GM04504 (cell line): Measurements from ENCODE around the gene VRK3.

Experiments
- DNase-seq: peaks from one replicate; pipeline ENCODE4 v3.0.0-alpha.2; 2012; ENCODE audit warnings: low read depth

The VRK3 gene

DNA sequence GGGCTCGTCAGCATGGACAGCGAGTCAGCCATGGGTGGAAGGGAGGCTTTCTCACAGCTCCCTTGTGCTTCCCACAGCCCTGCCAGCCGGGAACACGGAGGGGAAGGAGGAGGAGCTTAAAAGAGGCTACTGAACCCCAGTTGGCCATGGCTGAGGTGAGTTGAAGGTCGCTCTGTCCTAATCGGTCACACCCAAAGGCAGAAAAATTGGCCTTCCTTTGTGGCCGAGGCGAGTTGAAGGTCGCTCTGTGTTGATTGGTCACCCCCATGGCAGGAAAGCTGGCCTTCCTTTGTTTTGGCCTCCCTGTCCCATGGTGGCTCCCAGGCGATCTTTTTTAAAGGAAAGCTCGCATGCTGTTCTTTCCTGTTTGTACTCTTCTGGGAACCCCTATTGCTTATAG, 5.8 kb upstream of the VRK3 start:
- no peak for DNase-seq

DNA sequence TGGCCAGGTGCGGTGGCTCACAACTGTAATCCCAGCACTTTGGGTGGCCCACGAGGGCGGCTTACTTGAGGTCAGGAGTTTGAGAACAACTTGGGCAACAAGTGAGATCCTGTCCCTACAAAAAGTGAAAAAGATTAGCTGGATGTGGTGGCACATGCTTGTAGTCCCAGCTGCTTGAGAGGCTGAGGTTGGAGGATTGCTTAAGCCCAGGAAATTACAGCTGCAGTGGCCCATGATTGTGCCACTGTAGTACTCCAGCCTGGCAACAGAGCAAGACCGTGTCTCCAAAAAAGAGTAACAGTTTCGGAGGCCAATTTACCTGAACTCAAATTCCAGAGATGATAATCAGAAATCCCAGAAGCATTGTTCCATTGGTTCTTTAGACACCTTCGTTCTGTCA, 5.1 kb upstream of the VRK3 start:
- DNase-seq: no peak

DNA sequence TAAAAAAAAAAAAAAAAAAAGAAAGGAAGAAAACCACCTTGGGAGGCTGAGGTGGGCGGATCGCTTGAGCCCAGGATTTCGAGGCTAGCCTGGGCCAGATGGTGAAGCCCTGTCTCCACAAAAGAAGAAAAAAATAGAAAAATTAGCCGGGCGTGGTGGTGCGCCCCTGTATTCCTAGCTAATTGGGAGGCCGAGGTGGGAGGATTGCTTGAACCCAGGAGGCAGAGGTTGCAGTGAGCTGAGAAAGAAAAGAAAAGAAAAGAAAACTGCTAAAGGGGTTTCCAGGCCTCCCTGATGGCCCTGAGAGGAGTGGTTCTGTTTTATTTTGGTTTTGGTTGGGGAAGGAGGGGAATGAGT, 1.4 kb upstream of the VRK3 start:
- DNase-seq: no peak

DNA sequence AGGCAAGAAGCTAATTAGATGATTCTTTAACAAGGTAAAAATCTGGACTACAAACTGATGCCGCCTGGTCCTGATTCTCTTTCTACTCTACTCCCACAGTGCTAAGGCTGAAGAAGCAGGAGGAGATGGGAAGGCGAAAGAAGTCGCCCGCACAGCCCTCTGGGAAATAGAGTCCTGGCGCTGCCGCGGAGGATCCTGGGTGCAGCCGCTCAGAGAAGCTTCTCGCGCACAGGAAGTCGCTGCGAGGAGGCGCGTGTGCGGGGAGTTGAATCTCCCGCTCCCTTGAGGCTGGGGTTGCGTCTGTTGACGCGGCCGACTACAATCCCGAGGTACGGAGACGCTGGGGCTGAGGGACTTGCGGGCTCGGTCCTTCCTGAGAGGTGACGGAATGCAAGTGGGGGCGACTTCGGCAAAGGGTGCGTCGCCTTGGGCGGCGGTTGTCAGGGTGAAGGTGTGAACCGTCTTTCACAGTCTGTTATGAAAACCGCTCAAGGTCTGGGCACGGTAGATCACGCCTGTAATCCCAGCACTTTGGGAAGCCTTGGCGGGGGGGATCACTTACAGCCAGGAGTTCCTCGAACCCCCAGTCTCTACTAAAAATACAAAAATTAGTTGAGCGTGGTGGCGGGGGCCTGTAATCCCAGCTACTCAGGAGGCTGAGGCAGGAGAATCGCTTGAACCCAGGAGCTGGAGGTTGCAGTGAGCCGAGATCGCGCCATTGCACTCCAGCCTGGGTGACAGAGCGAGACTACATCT, 800 bp upstream of the VRK3 start, which contains the start of gene ZNF473:
Gene ZNF473, plus strand, starts transcription at position 212 of the 756 bp plus-strand sequence. CDS start 5,078 bp downstream, outside the sequence.
- DNase-seq: peak; percentile 93

DNA sequence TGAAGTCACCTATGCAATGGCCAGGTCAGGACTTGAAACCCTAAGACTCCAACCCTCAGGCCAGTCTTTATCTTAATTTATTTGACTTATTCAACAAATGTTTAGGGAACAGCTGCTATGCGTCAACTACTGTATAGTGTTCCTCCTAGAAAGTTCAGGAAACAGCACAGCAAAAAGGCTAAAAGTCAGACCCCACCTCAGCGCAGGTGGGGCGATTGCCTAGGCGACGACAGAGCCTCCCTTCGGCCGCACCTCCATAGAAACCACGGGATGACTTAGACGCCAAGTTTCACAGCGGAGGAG, 502 bp downstream of the VRK3 start:
- no peak for DNase-seq

DNA sequence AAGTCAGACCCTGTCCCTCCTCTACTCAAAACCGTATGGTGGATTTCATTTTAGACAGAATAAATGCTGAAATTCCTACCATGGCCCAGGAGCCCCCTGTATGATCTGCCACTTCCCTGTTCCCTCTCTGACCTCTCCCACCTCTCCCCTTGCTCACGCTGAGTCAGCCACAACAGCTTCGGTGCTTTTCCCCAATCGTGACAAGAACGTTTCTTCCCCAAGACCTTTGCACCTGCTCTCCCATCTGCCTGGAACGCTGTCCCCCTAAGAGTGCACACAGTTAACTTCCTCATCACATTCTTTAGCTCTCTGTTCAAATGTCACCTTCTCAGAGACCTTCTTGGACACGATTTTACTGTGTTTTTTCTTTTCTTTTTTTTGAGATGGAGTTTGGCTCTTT, 2.3 kb downstream of the VRK3 start:
- no peak for DNase-seq

DNA sequence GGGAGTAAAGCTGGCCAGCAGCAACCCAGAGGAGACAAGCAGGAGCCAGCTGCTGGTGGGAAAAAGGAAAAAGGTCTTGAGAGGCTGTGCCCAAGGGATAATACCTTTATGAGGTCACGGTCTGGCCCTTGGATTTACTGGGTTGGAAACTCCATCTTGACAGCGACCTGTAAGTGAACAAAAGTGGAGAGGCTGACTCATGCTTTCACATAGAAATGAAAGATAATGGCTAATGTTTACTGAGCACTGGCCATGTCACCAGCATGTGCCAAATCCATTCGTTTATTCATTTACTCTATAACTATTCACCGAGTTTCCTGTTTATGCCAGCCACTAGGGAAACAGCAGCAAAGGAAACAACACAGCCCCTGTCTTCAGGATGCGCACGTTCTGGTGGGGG, 4.7 kb downstream of the VRK3 start:
- DNase-seq: no peak

DNA sequence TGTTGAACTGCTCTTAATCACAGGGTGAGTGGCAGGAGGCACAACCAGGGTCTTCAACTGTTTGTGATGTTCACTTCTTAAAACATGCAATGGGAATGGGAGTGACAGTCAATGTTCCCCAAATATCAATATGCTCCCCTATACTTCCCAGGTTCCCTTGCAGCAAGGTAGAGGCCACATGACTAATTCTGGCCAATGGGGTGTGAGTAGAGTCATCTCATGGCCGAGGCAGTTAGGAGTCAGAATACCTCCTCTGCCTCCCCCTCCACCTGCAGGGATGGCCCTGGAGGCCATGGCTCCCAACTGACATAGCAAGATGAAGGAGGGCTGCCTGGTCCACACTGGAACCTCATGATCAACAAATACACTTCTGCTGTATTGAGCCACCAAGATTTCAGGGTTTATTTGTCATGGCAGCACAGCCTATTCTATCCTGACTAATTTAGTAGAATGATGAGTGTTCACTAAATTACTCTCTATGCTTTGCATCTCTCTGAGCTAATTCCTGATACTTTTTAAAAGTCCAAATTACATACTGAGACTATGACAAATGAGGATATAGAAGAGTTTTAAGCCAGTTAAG, 8.9 kb downstream of the VRK3 start:
- no peak for DNase-seq

DNA sequence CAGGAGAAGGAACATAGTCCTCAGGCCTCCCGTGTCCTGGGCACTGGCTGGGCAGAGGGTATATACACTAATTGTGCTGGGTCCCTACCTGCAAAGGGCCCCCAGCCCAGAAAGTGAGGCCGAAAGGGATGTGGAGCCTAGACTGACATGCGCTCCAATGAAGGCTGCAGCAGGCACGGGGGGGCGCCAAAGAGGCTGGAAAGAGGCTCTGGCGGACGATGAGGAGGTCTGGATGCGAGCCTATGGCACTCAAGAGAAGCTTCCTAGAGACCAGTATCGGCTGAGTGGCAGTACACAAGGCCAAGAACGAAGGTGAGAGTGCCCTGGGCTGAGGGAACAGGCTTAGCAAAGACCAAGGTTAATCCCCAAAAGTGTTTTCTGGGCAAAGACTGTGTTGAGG, 16.6 kb downstream of the VRK3 start:
- no peak for DNase-seq

DNA sequence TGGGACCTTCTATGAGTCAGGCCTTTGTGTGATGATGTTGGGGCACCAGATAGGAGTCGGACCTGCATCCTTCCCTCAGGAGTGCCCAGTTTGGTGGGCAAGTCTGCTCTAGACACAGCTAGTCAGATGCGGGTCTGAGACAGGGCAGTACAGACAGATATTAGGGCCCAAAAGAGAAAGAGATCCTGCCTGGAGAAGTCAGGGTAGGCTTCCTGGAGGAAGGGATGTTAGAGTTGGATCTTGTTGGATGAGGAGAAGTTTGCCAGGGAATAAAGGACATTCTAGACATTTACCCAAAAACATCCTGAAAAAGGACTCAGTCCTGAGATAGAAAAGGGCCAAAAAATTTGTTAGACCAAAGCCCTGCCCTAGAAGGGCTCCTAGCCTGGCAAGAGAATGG, 17.2 kb downstream of the VRK3 start:
- DNase-seq: no peak

DNA sequence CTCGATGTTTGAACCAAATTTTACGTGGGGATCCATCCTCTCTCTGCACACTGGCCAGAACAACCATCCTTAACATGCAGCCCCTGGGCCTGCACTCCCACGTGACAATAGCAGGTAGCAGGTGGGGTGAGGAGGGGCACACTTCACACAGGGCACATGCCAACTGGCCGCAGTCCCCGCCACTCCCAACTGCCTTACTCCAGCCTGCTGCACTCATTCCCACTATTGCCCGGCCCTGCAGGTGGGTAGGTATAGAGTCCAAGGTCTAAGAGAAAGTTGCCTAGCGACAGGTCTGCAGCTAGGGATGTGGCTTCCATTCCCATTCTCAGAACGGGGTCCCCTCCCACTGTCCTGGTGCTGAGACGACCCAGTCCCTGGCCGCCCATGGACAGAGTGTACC, 18.0 kb downstream of the VRK3 start:
- no peak for DNase-seq

DNA sequence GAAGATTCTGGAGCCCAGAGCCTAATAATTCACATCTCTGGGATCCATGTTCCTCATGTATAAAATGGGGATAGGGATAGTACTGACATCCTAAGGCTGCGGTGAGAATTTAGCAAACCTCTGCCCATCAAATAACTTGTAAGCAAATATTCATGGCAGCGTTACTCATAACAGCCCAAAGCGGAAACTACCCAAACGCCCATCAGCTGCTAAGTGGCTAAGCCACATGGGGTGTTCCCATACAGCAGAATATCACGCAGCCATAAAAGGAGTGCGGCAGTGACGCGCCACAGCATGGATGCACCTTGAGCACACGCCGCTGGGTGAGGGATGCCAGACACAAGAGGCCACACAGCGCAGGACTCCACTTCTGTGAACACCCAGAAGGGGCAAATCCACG, 19.7 kb downstream of the VRK3 start:
- no peak for DNase-seq

DNA sequence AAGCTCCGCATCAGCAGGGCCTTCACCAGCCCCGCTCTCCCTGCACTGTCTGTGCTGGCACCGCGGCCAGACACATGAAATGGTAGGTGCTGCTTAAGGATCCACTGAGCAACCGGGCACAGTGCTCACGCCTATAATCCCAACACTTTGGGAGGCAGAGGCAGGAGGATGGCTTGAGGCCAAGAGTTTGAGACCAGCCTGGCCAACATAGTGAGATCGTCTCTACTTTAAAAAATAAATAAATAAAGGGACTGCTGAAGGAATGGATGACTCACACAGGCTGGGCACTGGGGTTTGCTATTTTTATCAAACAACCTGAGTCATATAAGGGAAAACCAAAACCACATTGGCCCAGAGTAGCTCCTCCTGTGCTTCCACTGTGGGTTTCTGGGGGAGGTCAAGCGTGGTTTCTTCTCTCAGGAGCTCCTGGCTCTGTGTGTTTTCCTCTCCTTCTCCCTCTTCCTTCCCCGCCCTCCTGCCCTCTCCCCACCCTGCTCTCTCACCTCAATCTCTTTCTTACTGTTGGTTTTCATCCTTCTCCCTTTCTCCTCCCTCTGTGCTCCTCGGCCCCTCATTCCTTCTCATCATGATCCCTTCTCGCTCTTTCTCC, 21.3 kb downstream of the VRK3 start:
- peak; percentile 92 for DNase-seq

DNA sequence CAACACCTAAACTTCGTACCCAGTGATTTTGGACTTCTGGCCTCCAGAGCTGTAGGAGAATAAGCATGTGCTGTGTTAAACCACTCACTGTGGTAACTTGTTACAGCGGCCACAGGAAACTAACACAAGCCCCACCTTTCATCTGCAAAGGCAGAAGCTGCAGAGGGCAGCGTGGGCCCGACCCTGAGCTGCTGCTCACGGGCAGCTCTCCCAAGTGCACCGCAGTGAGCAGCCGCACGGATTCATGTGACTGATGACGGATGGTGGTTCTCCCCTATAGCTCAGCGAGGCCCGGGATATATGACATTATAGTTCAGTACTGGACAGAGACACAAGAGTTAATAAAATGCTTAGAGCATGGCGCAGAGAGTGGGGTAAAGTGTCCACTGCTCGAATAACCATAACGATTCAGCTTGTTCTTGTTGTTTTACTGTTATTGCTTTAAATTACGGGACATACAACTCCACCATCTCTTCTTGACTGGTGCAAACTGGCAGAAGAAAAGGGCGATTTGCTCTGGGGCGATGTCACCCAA, 21.9 kb downstream of the VRK3 start:
- no peak for DNase-seq

DNA sequence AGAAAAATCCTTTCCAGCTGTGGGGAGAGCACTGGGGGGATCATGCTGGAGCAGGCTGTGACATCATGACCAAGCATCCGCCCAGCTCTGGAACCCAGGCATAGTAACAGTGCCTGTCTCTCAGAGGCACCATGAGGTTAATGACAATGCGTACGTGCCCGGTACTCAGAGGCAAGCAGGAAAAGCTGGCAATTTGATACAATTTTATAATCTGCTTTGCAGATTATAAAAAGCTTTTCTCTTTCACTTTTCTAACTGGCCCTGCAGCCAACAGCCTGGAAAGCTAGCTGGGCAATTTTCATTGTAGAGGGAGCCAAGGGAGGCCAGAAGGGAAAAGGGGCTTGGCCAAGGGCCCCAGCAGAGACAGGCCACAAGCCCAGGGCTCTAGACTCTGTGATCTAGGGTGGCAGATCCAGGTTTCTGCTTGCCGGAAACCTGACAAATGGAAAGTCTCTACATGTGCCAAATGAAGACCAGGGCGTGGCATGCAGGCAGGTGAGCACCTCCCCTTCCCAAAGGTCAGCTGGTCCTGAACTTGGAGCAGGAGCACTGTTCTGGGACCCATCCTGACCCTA, 22.7 kb downstream of the VRK3 start:
- no peak for DNase-seq

DNA sequence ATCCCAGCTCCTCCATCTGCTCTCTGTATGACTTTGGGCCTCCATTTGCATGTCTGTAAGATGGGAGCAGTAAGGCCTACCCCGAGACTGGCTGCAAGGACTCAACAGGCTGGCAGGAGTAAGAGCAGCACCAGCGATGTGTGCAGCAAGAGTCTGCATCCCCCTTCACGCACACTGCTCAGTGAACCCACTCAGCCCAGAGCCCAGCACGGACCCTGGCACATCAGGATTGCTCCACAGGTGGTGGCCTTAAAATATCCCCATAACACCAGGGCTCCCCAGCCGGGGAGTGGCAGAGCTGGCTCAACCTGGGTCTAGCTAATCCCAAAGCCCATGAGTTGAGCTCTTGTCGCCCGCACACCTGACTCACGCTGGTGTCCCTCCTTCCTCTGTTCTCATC, 23.4 kb downstream of the VRK3 start:
- DNase-seq: no peak

DNA sequence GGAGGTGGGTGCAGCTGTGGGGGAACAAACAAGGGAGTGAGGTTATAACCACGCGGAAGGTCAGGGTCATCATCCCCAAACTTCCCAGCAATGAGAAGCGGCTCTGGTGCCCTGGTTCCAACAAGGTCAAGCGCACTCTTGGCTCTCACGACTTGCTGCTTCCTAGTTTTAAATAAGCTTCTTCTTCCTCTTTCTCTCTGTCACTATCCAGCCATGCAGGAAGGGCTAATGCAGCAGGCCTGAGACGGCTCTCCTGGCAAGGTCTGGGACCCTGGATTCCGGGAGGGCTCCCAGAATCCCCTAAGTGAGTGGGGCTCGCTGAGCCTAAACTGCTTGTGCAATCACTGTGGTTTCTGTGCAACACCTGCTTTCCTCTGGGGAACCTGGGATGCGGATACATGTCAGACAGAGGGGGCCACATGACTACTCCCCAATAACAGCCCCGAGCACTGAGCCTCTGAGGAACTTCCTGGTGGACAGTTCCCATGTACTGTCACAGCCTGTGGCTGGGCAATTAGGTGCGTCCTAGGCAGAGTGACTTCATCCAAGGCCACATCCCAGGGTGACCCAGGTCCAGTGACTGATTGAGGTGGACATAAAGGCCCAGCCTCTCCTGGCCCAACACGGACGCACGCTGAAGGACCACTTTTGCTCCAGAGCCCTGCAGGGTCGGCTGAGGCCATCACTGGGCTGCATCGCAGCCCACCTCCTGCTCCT, 24.2 kb downstream of the VRK3 start:
- no peak for DNase-seq

DNA sequence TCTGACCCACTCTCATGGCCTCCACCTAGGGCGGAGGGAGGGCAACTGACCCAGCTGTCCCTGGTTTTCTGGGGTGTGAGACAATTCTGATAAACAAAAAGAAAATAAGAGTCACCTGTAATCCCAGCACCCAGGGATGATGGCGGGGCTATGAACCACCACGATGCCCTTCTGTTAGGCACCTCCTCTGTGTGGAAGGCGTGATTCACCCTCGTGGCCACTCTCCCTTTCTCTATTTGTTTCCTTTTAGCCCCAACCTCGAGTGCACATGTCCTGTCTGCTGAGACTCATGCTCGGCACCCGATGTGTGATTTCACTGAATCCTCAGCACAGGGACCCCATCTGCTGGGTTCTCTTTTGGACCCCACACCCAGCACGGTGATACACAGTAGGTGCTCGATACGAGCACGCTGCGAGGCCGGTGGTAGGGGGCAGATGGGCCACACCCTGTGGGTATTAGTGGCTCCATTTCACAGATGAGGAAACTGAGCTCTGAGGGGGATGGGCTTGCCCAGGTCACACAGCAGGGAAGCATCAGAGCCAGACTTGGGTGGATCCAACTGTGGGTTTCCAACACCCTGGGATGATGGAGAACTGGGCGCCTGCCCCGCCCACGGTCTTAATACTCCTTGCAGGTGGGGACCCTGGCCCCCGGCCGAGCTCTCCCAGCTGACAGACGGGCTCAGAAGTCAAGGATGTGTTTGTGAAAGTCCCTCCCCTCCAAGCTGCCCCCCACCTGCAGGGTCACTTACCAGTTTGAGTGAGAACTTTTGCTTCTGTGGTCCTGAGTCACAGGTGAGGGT, 24.9 kb downstream of the VRK3 start:
- no peak for DNase-seq

DNA sequence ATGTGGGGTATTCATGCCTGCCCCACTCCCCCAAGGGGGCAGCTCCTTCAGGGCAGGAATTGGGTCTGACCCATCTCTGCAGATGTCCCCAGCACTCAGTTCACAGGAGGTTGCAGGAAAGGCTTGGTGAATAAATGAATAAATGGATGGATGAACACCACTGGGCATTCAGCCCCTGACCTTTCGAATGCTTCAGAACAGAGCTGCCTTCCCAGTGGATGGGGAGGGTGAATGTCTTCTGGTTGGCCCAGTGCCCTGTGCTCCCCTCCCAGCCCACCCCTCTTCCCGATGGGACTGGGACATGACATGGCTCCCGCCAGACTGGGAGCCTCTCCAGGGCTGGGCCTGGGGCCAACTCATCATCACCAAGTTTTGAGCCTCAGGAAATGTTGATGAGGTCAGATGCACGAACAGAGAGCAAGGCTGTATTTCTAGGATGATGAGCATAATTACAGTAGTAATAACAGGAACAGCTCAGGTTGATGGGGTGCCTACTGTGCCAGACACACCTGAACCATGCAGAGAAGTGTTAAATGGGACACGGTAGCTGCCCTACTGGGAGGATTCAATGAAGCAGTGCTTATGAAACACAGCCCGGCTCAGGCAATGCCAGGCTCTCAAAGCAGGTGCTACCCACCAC, 25.7 kb downstream of the VRK3 start:
- no peak for DNase-seq

DNA sequence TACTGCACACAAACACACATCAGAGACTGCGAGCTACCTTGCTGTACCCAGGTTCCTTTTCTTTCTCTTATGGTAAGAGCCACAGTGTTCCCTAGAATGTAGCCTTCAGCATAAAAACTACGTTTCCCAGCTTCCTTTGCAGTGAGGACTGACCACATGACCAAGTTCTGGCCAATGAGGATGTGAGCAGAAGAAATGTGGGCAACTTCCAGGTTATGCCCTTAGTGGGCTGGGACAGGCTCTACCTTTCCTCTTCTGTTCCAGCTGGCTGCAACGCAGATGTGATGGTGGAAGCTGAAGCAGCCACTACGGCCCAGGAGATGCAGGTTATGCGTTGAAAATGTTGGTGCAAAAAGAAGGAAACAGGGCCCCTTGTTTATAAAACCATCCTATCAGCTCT, 27.5 kb downstream of the VRK3 start:
- no peak for DNase-seq

DNA sequence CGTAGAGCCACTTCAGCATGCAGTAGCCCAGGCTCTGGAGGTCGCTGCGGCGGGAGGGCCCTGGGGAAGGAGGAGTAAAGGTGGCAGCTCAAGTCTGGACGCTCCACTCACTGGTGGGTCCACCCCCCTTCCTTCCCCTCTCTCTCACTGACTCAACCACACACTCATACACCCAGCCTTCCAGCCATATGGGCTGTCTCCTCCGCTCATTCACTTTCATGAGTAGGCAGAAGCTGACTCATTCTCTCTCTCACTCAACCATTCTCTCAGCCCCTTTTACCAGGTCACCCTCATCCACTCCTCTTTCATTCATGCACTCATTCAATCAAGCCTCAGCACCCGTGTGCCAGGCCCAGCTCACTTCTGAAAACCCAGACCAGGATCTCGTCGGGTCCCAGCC, 36.7 kb downstream of the VRK3 start:
- peak; percentile 3 for DNase-seq
